ENCODE measurements around the gene DRC3. TPM values are rescaled to one million over a fixed set of nuclear protein-coding genes. Genes with fewer than 3 reads are reported as not detected.

The DRC3 gene
- total RNA-seq, 2 experiments from 2014 or later = 0.19 TPM; not detected in 1

DNA sequence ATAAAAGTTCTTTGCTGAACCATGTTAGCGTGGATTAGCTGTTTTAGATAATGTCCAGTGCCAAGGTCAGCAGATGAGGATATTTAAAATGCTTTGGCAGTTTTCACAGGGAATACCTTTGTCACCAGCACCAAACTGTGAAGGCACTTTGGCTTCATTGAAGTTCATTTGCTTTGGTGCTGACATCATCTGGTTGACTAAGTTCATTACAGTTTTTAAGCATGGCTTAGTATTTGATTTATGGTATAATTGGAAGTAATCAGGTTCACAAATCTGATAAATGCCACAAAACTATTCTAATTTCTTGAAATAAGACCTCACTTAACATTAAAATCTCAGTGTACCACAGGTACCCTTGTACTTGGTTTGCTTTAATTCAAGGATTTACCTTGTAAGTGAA lies 70.8 kb downstream of the DRC3 start:
- CTCF ChIA-PET (ENCODE audit: unreplicated experiment) = no interaction called here
- no peak overlapping the region for H3K4me2 ChIP-seq (ENCODE audit: low read length)

DNA sequence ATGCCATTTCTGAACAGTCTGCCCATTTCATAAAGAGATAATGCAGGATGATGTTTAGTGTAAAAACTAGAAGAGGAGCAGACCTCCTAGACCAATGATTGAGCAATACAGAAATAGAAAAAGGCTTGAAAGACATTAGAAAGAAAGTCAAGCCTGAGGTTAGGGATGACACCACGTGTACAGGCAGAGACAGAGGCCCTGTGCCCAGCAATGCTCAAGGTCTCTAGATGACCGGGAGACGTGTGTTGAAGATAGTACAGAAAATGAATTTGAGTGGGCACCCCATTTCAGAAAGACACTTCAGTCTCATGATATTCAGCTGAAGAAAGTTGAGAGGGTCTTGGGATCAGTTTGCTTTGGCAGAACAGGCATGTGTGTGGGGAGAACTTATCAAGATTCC lies 71.9 kb downstream of the DRC3 start:
- 0 out of 2 replicates have a peak, but pooled peaks cover 6% of the 10 kb centered on the region for H4K20me1 ChIP-seq (ENCODE audit: insufficient read depth, low read length)
- peaks cover 12% of the 10 kb centered on the region; the same call in 1 of the 2 replicates for H3K79me2 ChIP-seq (ENCODE audit: insufficient read depth, low read depth, low read length)
- H3K4me2 ChIP-seq (ENCODE audit: low read length) = no peak overlapping the region
- H3K4me3 ChIP-seq (ENCODE audit: low read depth, low read length, poor library complexity, severe bottlenecking) = no peak overlapping the region
- H2AFZ ChIP-seq (ENCODE audit: low read length) = no peak overlapping the region
- intact Hi-C loops (cut with micrococcal nuclease; ENCODE audit: unreplicated experiment) = no loop called here
- no peak overlapping the region for H3K27ac ChIP-seq (ENCODE audit: low read depth, low read length, poor library complexity, severe bottlenecking)
- DNase-seq (ENCODE audit: low spot score) = no peak
- TF ChIP-seq EZH2phosphoT487 (IDR thresholded peaks at IDR 0.05; ENCODE audit: borderline replicate concordance, low read depth, low read length) = no peak
- TF ChIP-seq, protein P1, sequence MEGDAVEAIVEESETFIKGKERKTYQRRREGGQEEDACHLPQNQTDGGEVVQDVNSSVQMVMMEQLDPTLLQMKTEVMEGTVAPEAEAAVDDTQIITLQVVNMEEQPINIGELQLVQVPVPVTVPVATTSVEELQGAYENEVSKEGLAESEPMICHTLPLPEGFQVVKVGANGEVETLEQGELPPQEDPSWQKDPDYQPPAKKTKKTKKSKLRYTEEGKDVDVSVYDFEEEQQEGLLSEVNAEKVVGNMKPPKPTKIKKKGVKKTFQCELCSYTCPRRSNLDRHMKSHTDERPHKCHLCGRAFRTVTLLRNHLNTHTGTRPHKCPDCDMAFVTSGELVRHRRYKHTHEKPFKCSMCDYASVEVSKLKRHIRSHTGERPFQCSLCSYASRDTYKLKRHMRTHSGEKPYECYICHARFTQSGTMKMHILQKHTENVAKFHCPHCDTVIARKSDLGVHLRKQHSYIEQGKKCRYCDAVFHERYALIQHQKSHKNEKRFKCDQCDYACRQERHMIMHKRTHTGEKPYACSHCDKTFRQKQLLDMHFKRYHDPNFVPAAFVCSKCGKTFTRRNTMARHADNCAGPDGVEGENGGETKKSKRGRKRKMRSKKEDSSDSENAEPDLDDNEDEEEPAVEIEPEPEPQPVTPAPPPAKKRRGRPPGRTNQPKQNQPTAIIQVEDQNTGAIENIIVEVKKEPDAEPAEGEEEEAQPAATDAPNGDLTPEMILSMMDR (conservative IDR thresholded peaks at IDR 0.05; ENCODE audit: low read length) = no peak
- no peaks in the 10 kb centered on the region for H3K9me2 ChIP-seq (ENCODE audit: insufficient read depth, low read length)
- BruUV-seq (replicated peaks) = no TSS peak
- H3K9me3 ChIP-seq (ENCODE audit: low read length) = no peaks in the 10 kb centered on the region
- ChIA-PET POLR2A (interaction anchor here (1.6 kb wide), 1 partner anchor 12 kb away, joined by 3 read pairs; no protein-coding TSS in a partner anchor), CTCF (ENCODE audit: unreplicated experiment) (no interaction called here)
- peaks cover 19% of the 10 kb centered on the region for H3K4me1 ChIP-seq (ENCODE audit: insufficient read depth, low read length, poor library complexity, severe bottlenecking)
- peaks cover 23% of the 10 kb centered on the region for H3K36me3 ChIP-seq (ENCODE audit: insufficient read depth, low read length)

More for the DNA sequence above, 70.8 kb downstream of the DRC3 start:
- H3K4me1 ChIP-seq (ENCODE audit: insufficient read depth, low read length, poor library complexity, severe bottlenecking) = peaks cover 19% of the 10 kb centered on the region
- TF ChIP-seq, protein P1 (conservative IDR thresholded peaks at IDR 0.05; ENCODE audit: low read length) = peak; percentile 73
- no peak for TF ChIP-seq EZH2phosphoT487 (IDR thresholded peaks at IDR 0.05; ENCODE audit: borderline replicate concordance, low read depth, low read length)
- peaks cover 23% of the 10 kb centered on the region for H3K36me3 ChIP-seq (ENCODE audit: insufficient read depth, low read length)
- H3K79me2 ChIP-seq (ENCODE audit: insufficient read depth, low read depth, low read length) = peaks cover 15% of the 10 kb centered on the region; the same call in 1 of the 2 replicates
- peak; percentile 33 for DNase-seq (ENCODE audit: low spot score)
- H3K27ac ChIP-seq (ENCODE audit: low read depth, low read length, poor library complexity, severe bottlenecking) = no peak overlapping the region
- intact Hi-C loops (cut with micrococcal nuclease; ENCODE audit: unreplicated experiment) = no loop called here
- no peak overlapping the region for H3K4me3 ChIP-seq (ENCODE audit: low read depth, low read length, poor library complexity, severe bottlenecking)
- BruUV-seq (replicated peaks) = no TSS peak
- POLR2A ChIA-PET = no interaction called here
- H3K9me2 ChIP-seq (ENCODE audit: insufficient read depth, low read length) = no peaks in the 10 kb centered on the region
- 0 out of 2 replicates have a peak, but pooled peaks cover 6% of the 10 kb centered on the region for H4K20me1 ChIP-seq (ENCODE audit: insufficient read depth, low read length)
- no peaks in the 10 kb centered on the region for H3K9me3 ChIP-seq (ENCODE audit: low read length)
- H2AFZ ChIP-seq (ENCODE audit: low read length) = no peak overlapping the region

DNA sequence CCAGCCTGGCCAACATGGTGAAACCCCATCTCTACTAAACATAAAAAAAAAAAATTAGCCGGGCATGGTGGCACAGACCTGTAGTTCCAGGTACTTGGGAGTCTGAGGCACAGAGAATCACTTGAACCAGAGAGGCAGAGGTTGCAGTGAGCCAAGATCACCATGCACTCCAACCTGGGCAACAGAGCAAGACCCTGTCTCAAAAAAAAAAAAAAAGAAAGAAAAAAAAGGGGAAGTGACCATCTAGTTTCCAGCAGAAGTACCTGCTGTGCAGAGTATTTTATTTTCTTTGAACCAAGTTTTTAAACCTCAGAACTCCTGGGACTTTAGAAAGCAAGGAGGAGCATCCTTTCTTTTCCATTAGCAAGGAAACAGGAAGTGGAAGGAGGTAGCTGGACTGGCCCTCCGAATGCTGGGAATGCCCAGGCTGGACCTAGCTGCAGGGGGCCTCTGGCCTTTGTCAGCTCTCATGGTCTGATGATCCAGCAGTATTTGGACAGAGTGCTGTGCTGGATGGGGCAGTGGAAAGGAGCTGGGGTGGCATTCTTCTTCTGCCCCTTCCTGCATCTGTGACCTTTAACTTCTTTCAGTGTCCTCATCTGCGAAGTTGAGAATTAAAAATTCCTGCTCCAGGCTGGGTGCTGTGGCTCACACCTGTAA lies 73.2 kb downstream of the DRC3 start:
- Histone ChIP-seq H3K9me3 (ENCODE audit: low read length) (no peaks in the 10 kb centered on the region), H3K4me1 (ENCODE audit: insufficient read depth, low read length, poor library complexity, severe bottlenecking) (peaks cover 11% of the 10 kb centered on the region), H3K79me2 (ENCODE audit: insufficient read depth, low read depth, low read length) (0 out of 2 replicates have a peak, but pooled peaks cover 3% of the 10 kb centered on the region), H4K20me1 (ENCODE audit: insufficient read depth, low read length) (0 out of 2 replicates have a peak, but pooled peaks cover 6% of the 10 kb centered on the region), H2AFZ (ENCODE audit: low read length) (no peak overlapping the region), H3K4me3 (ENCODE audit: low read depth, low read length, poor library complexity, severe bottlenecking) (no peak overlapping the region), H3K4me2 (ENCODE audit: low read length) (no peak overlapping the region), H3K27ac (ENCODE audit: low read depth, low read length, poor library complexity, severe bottlenecking) (no peak overlapping the region), H3K9me2 (ENCODE audit: insufficient read depth, low read length) (no peaks in the 10 kb centered on the region), H3K36me3 (ENCODE audit: insufficient read depth, low read length) (peaks cover 23% of the 10 kb centered on the region)
- no TSS peak for BruUV-seq (replicated peaks)
- ChIA-PET POLR2A (interaction anchor here (0.7 to 1.6 kb wide), 4 partner anchors 10 to 155 kb away, joined by 3 to 5 read pairs (median 4); no protein-coding TSS in a partner anchor), CTCF (ENCODE audit: unreplicated experiment) (no interaction called here)
- peak; percentile 15 for DNase-seq (ENCODE audit: low spot score)
- intact Hi-C loops (cut with micrococcal nuclease; ENCODE audit: unreplicated experiment) = no loop called here
- TF ChIP-seq EZH2phosphoT487 (IDR thresholded peaks at IDR 0.05; ENCODE audit: borderline replicate concordance, low read depth, low read length) = no peak
- TF ChIP-seq, protein P1 (conservative IDR thresholded peaks at IDR 0.05; ENCODE audit: low read length) = no peak
